Muscle layer of duodenum (tissue), 2 donors: Measurements from ENCODE around the gene PGM5.

Source experiments
- H3K27ac ChIP-seq: one replicate; pipeline ENCODE4 v1.7.0; 2013; ENCODE audit warnings: mild to moderate bottlenecking, low read length
- H3K27me3 ChIP-seq: one replicate; pipeline ENCODE4 v1.7.0; 2013; ENCODE audit warnings: low read depth, mild to moderate bottlenecking, control low read depth, low read length
- H3K36me3 ChIP-seq, 2 donors: one replicate each; pipeline ENCODE4 v1.7.0; 2013; ENCODE audit warnings: low read length in 2 of 2, control low read depth in 1 of 2, mild to moderate bottlenecking in 1 of 2; ENCODE audit not compliant: insufficient read depth in 2 of 2, control insufficient read depth in 1 of 2
- H3K4me1 ChIP-seq, 2 donors: one replicate each; pipeline ENCODE4 v1.7.0; 2013; ENCODE audit warnings: low read length in 2 of 2, mild to moderate bottlenecking in 2 of 2, control low read depth in 1 of 2, moderate library complexity in 1 of 2; ENCODE audit not compliant: insufficient read depth in 2 of 2, control insufficient read depth in 1 of 2
- H3K4me3 ChIP-seq, 2 donors: one replicate each; pipeline ENCODE4 v1.7.0; 2013; ENCODE audit warnings: low read length in 2 of 2, low read depth in 1 of 2, mild to moderate bottlenecking in 1 of 2
- H3K9me3 ChIP-seq, 2 donors: one replicate each; pipeline ENCODE4 v1.7.0; 2013; ENCODE audit warnings: low read length in 2 of 2, control low read depth in 1 of 2, mild to moderate bottlenecking in 1 of 2; ENCODE audit not compliant: control insufficient read depth in 1 of 2
- donor health status: healthy.

PGM5 gene

GRCh38 chr9:68560071-68560844, 203.8 kb downstream of the PGM5 start:
- Histone ChIP-seq H3K27ac (peak overlapping the region; percentile 54), H3K27me3 (no peaks in the 10 kb centered on the region), H3K36me3 (no peaks in the 10 kb centered on the region), H3K4me3 (peak overlapping the region; percentile 2 to 33), H3K9me3 (no peaks in the 10 kb centered on the region), H3K4me1 (peaks cover 0 to 22% of the 10 kb centered on the region in 2 donors)

GRCh38 chr9:68562461-68562860, 206.1 kb downstream of the PGM5 start:
- H3K4me3 ChIP-seq = no peak overlapping the region
- H3K4me1 ChIP-seq = peaks cover 0 to 22% of the 10 kb centered on the region in 2 donors
- no peaks in the 10 kb centered on the region for H3K36me3 ChIP-seq
- no peaks in the 10 kb centered on the region for H3K27me3 ChIP-seq
- H3K9me3 ChIP-seq = no peaks in the 10 kb centered on the region
- no peak overlapping the region for H3K27ac ChIP-seq

DNA sequence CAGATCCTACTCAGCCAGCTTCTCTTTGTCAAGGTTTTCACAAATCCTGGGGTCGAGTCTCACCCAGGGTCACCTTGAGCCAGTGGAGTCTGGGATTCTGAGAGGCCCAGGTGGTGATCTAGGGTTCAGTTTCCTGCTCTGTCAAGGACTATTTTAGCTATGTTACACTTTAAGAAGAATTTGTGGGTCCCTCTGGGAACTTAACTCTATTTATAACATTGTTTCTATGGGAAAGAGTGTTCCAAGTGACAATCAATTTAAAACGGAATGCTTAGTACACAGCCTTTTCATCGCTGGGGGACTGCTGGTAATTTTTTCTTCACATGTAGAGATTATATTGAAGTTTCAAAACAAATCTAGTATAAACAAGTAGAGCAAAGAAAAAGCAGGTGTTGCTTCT, 211.2 kb downstream of the PGM5 start:
- Histone ChIP-seq H3K36me3 (no peaks in the 10 kb centered on the region), H3K4me3 (no peak overlapping the region), H3K27me3 (no peaks in the 10 kb centered on the region), H3K4me1 (peaks cover 0 to 5% of the 10 kb centered on the region in 2 donors), H3K9me3 (no peaks in the 10 kb centered on the region), H3K27ac (no peak overlapping the region)

DNA sequence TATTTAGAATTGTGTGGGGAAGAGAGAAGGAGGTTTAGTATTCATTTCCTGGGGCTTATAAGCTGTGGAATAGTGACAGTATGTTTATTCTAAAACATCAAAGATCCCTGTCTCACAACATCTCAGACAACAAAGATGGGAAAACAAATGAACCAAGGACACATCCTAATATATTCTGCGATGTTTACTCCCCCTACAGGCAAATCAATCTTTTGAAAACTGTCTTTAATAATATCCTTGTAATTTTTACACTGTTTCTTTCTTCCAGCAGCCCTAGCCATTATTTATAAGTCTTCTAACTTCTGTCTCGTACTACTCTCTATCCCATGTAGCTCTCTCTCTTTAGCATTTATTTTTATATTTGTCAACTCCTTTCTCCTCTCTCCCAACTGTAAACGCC, 217.7 kb downstream of the PGM5 start:
- H3K4me1 ChIP-seq = no peaks in the 10 kb centered on the region
- H3K27me3 ChIP-seq = no peaks in the 10 kb centered on the region
- no peaks in the 10 kb centered on the region for H3K36me3 ChIP-seq
- H3K9me3 ChIP-seq = no peaks in the 10 kb centered on the region
- no peak overlapping the region for H3K27ac ChIP-seq
- H3K4me3 ChIP-seq = no peak overlapping the region

DNA sequence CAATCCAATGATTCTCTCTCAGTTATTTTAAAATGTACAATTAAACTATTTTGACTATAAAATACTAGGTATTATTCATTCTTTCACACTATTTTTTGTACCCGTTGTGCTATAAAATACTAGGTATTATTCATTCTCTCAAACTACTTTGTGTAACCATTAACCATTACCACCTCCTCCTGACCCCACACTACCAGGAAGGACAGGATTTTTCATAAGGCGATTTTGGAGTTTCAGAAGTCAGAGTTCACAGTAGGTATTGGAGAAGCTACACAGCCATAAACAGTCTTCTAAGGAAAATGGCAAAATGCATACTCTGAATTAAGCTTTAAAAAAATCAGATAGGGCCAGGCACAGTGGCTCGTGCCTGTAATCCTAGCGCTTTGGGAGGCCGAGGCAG, 219.4 kb downstream of the PGM5 start:
- Histone ChIP-seq H3K27me3 (no peaks in the 10 kb centered on the region), H3K27ac (no peak overlapping the region), H3K4me3 (no peak overlapping the region), H3K9me3 (no peaks in the 10 kb centered on the region), H3K36me3 (no peaks in the 10 kb centered on the region), H3K4me1 (no peaks in the 10 kb centered on the region)

- Histone ChIP-seq H3K36me3 (no peaks in the 10 kb centered on the region), H3K4me3 (no peak overlapping the region), H3K27me3 (no peaks in the 10 kb centered on the region), H3K9me3 (no peaks in the 10 kb centered on the region), H3K27ac (no peak overlapping the region), H3K4me1 (no peaks in the 10 kb centered on the region)
Measured at GRCh38 chr9:68577774-68578591, 221.6 kb downstream of the PGM5 start.
